HCT116 (cell line): ENCODE measurements around the gene RNF207. TPM values are rescaled to one million over a fixed set of nuclear protein-coding genes. Genes with fewer than 3 reads are reported as not detected.

Experiments used
- ATAC-seq: fragments of 200-7000 bp; cut with Tn5 transposase; 2 replicates; pipeline ENCODE4 v1.9.1; 2020; ENCODE audit warnings: mild to moderate bottlenecking, moderate library complexity
- BruUV-seq: library from RNA; stranded (reverse); fragments of 400-500 nt; replicated peaks from 2 replicates; lab custom pipeline; 2021; lab: Mats Ljungman, UMichigan
- CTCF ChIA-PET: fragments of 300-600 bp; sonication (Branson Sonifier 250); formaldehyde crosslinking; loops from one replicate; lab custom pipeline; 2021; ENCODE audit warnings: antibody characterized with exemption; lab: Charles Lee
- POLR2A ChIA-PET: fragments of 300-600, 350-600 bp; sonication (Branson Sonifier 250); formaldehyde crosslinking; loops from one replicate; lab custom pipeline; 2021; ENCODE audit warnings: antibody characterized with exemption; lab: Charles Lee
- RAD21 ChIA-PET, 2 experiments: fragments of 300-600 bp; sonication (Branson Sonifier 250); formaldehyde crosslinking; loops; one replicate each; lab custom pipeline; 2023; ENCODE audit warnings: low total read pairs in 2 of 2; ENCODE audit not compliant: uncharacterized antibody in 2 of 2, unreplicated experiment in 2 of 2, low non-redundant PET in 1 of 2; lab: Charles Lee
- DNase-seq: peaks from one replicate; pipeline ENCODE4 v3.0.0-alpha.2; 2010; ENCODE audit warnings: low read depth, low spot score
- H2AFZ ChIP-seq: fragments of 200-600 bp; shearing (Covaris generic), sonication (generic); 2 replicates; pipeline ENCODE4 v1.6.1; 2017; ENCODE audit warnings: low read depth, mixed run types, mixed read lengths, antibody characterized with exemption, low read length; ENCODE audit not compliant: poor library complexity, severe bottlenecking
- H3K27ac ChIP-seq: 2 replicates; pipeline ENCODE4 v1.5.1; 2012; ENCODE audit warnings: low read depth, low read length
- H3K27me3 ChIP-seq: fragments of 200-600 bp; sonication (generic); 2 replicates; pipeline ENCODE4 v1.6.1; 2016; ENCODE audit warnings: mixed run types, low read length, mixed read lengths; ENCODE audit not compliant: insufficient read depth
- H3K36me3 ChIP-seq, 2 experiments: fragments of 200-500 bp in 1 of 2; fragments of 200-600 bp in 1 of 2; sonication (Bioruptor generic) in 1 of 2; sonication (generic) in 1 of 2; 2 replicates each; pipeline versions ENCODE4 v1.5.1 to v1.6.1; 2014 to 2016; ENCODE audit warnings: low read length in 2 of 2, inconsistent platforms in 1 of 2, mixed read lengths in 1 of 2, mixed run types in 1 of 2; ENCODE audit not compliant: insufficient read depth in 2 of 2, control insufficient read depth in 1 of 2
- H3K4me1 ChIP-seq, 2 experiments: fragments of 200-600 bp in 1 of 2; sonication (generic) in 1 of 2; 2 replicates each; pipeline versions ENCODE4 v1.5.1 to v1.6.1; 2012 to 2017; ENCODE audit warnings: low read length in 2 of 2, inconsistent platforms in 1 of 2, mild to moderate bottlenecking in 1 of 2, mixed read lengths in 1 of 2, mixed run types in 1 of 2, moderate library complexity in 1 of 2; ENCODE audit not compliant: insufficient read depth in 2 of 2, control insufficient read depth in 1 of 2
- H3K4me2 ChIP-seq: fragments of 200-600 bp; sonication (generic); 2 replicates; pipeline ENCODE4 v1.6.1; 2017; ENCODE audit warnings: mixed run types, low read length, mixed read lengths
- H3K4me3 ChIP-seq, 2 experiments: fragments of 200-600 bp in 1 of 2; sonication (generic) in 1 of 2; replicated peaks in 1 of 2; 2 replicates each; pipeline ENCODE4 v1.5.1; 2011 to 2016; ENCODE audit warnings: low read length in 2 of 2, control low read depth in 1 of 2, low read depth in 1 of 2, mild to moderate bottlenecking in 1 of 2, mixed read lengths in 1 of 2, mixed run types in 1 of 2
- H3K79me2 ChIP-seq: fragments of 200-600 bp; sonication (generic); 2 replicates; pipeline ENCODE4 v1.6.1; 2017; ENCODE audit warnings: mild to moderate bottlenecking, mixed run types, low read length, moderate library complexity, mixed read lengths; ENCODE audit not compliant: insufficient read depth
- H3K9ac ChIP-seq: fragments of 200-600 bp; sonication (generic); 2 replicates; pipeline ENCODE4 v1.6.1; 2016; ENCODE audit warnings: low read length, mixed read lengths
- H3K9me2 ChIP-seq: fragments of 200-600 bp; sonication (generic), shearing (Covaris generic); 2 replicates; pipeline ENCODE4 v1.6.1; 2017; ENCODE audit warnings: mixed run types, mild to moderate bottlenecking, moderate library complexity; ENCODE audit not compliant: insufficient read depth
- H3K9me3 ChIP-seq, 2 experiments: fragments of 200-500 bp in 1 of 2; fragments of 200-600 bp in 1 of 2; sonication (Bioruptor generic) in 1 of 2; sonication (generic) in 1 of 2; 2 replicates each; pipeline ENCODE4 v1.6.1; 2014 to 2017; ENCODE audit warnings: low read length in 2 of 2, mixed read lengths in 2 of 2, inconsistent platforms in 1 of 2, low read depth in 1 of 2, mild to moderate bottlenecking in 1 of 2, mixed run types in 1 of 2, moderate library complexity in 1 of 2; ENCODE audit not compliant: control insufficient read depth in 1 of 2, insufficient read depth in 1 of 2
- H4K20me1 ChIP-seq: fragments of 200-600 bp; sonication (generic), shearing (Covaris generic); 2 replicates; pipeline ENCODE4 v1.6.1; 2017; ENCODE audit warnings: mixed run types, mild to moderate bottlenecking, moderate library complexity; ENCODE audit not compliant: insufficient read depth
- ATF3 ChIP-seq: IDR thresholded peaks from 2 replicates; pipeline ENCODE4 v1.6.1; 2012
- EGR1 ChIP-seq: IDR thresholded peaks from 2 replicates; pipeline ENCODE4 v1.6.1; 2012; ENCODE audit warnings: low read depth
- EZH2 ChIP-seq: fragments of 200-600 bp; sonication (generic); IDR thresholded peaks from 2 replicates; pipeline ENCODE4 v1.6.1; 2017; ENCODE audit warnings: antibody characterized with exemption, mixed run types
- EZH2phosphoT487 ChIP-seq: fragments of 200-600 bp; IDR thresholded peaks from 2 replicates; pipeline ENCODE4 v1.6.1; 2018; ENCODE audit warnings: antibody characterized with exemption, borderline replicate concordance
- FOSL1 ChIP-seq: IDR thresholded peaks from 2 replicates; pipeline ENCODE4 v1.6.1; 2012; ENCODE audit warnings: low read depth
- MAX ChIP-seq: IDR thresholded peaks from 2 replicates; pipeline ENCODE4 v1.6.1; 2012
- POLR2A ChIP-seq: IDR thresholded peaks from 2 replicates; pipeline ENCODE4 v1.7.0; 2011; ENCODE audit warnings: borderline replicate concordance; ENCODE audit not compliant: insufficient read depth, insufficient read length; ENCODE audit errors: extremely low read depth
- POLR2AphosphoS5 ChIP-seq: IDR thresholded peaks from 2 replicates; pipeline ENCODE4 v1.6.1; 2011; ENCODE audit warnings: mild to moderate bottlenecking, low read depth, low read length, moderate library complexity
- RAD21 ChIP-seq: IDR thresholded peaks from 2 replicates; pipeline ENCODE4 v1.6.1; 2012; ENCODE audit warnings: low read depth, mild to moderate bottlenecking
- REST ChIP-seq: IDR thresholded peaks from 2 replicates; pipeline ENCODE4 v1.6.1; 2012; ENCODE audit warnings: low read depth
- SP1 ChIP-seq: IDR thresholded peaks from 2 replicates; pipeline ENCODE4 v1.6.1; 2012; ENCODE audit warnings: low read depth
- SRF ChIP-seq: IDR thresholded peaks from 2 replicates; pipeline ENCODE4 v1.6.1; 2012; ENCODE audit warnings: low read depth
- ZNF274 ChIP-seq: fragments of 200-500 bp; sonication (Bioruptor generic); IDR thresholded peaks from 2 replicates; pipeline ENCODE4 v1.6.1; 2014; ENCODE audit warnings: mild to moderate bottlenecking, low read depth, low read length, inconsistent platforms
- intact Hi-C: fragments of 100-400 bp; cut with micrococcal nuclease; formaldehyde crosslinking; loops from 2 replicates; pipeline ENCODE4 v1.10.0; 2022
- total RNA-seq: library from RNA; stranded (reverse); gene quantifications from one replicate; pipeline ENCODE4 v1.2.1, GENCODE V29; 2021; ENCODE audit not compliant: unreplicated experiment
- TF ChIP-seq, protein P1 (sequence below), 3 experiments: fragments of 200-600 bp in 1 of 3; sonication (generic) in 1 of 3; IDR thresholded peaks in 2 of 3; conservative IDR thresholded peaks in 1 of 3; 2 replicates each; pipeline ENCODE4 v1.5.1; 2012 to 2017; ENCODE audit warnings: low read depth in 2 of 3, low read length in 2 of 3, antibody characterized with exemption in 1 of 3, borderline replicate concordance in 1 of 3, control low read depth in 1 of 3, mild to moderate bottlenecking in 1 of 3, mixed read lengths in 1 of 3, mixed run types in 1 of 3, moderate library complexity in 1 of 3; ENCODE audit not compliant: insufficient read depth in 1 of 3

Gene RNF207
- total RNA-seq, 1 experiment from 2014 or later: 61.2 TPM

DNA sequence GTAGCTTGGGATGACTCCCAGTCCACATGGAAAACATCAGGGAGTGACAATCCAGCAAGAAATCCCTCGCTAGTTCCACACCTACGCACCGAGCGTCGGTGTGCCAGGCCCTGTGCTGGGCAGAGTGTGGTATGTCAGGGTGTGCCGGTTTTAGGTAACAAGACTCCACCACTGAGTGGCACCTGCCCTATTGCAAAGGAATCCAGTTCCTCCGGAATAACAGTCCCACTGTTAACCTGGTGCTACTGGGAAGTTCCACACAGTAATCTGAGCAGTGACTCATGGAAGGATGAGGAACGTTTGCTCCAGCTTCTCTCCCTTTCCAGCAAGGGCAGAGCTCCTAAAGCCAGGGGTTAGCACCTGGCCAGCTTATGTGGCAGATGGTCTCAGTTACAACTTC, 14.3 kb downstream of the RNF207 start (continued):
- TF ChIP-seq ATF3 (no peak), MAX (peak; percentile 95), POLR2A (no peak), SP1 (peak; percentile 100), EGR1 (peak; percentile 96), EZH2 (no peak), POLR2AphosphoS5 (peak; percentile 88), FOSL1 (peak; percentile 88), SRF (0 out of 2 replicates have a peak, but pooled peaks have one; percentile 18), RAD21 (peak; percentile 46; the same call in 1 of the 2 replicates)

- intact Hi-C loops: no loop called here
- no peak for DNase-seq
- peaks cover 37% of the 10 kb centered on the region for H3K79me2 ChIP-seq
- H4K20me1 ChIP-seq: no peaks in the 10 kb centered on the region; the same call in 1 of the 2 replicates
- H3K9me3 ChIP-seq: no peaks in the 10 kb centered on the region
- no peaks in the 10 kb centered on the region for H3K9me2 ChIP-seq
- peaks cover 76 to 85% of the 10 kb centered on the region in 2 experiments for H3K4me1 ChIP-seq
- H3K27ac ChIP-seq: peak overlapping the region; percentile 89
- POLR2A ChIA-PET: interaction anchor here (1.2 to 1.6 kb wide), 5 partner anchors 10 to 17 kb away, joined by 3 to 11 read pairs (median 4); partner anchors contain the start of gene RNF207
- no peaks in the 10 kb centered on the region for H3K27me3 ChIP-seq
- TF ChIP-seq SRF (no peak), EZH2phosphoT487 (no peak), FOSL1 (no peak), RAD21 (no peak), ATF3 (no peak), REST (no peak), ZNF274 (no peak)
- TF ChIP-seq, protein P1, sequence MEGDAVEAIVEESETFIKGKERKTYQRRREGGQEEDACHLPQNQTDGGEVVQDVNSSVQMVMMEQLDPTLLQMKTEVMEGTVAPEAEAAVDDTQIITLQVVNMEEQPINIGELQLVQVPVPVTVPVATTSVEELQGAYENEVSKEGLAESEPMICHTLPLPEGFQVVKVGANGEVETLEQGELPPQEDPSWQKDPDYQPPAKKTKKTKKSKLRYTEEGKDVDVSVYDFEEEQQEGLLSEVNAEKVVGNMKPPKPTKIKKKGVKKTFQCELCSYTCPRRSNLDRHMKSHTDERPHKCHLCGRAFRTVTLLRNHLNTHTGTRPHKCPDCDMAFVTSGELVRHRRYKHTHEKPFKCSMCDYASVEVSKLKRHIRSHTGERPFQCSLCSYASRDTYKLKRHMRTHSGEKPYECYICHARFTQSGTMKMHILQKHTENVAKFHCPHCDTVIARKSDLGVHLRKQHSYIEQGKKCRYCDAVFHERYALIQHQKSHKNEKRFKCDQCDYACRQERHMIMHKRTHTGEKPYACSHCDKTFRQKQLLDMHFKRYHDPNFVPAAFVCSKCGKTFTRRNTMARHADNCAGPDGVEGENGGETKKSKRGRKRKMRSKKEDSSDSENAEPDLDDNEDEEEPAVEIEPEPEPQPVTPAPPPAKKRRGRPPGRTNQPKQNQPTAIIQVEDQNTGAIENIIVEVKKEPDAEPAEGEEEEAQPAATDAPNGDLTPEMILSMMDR (IDR thresholded peaks at IDR 0.05 in 2 of 3, conservative IDR thresholded peaks at IDR 0.05 in 1 of 3; ENCODE audit: borderline replicate concordance in 1 of 3, insufficient read depth in 1 of 3, low read depth in 2 of 3, low read length in 2 of 3): no peak
- TF ChIP-seq, all 23 proteins: peak for 0
- CTCF ChIA-PET: interaction anchor here (0.8 to 6.5 kb wide), 2 partner anchors 16 to 17 kb away, joined by 3 to 44 read pairs; partner anchors contain the start of gene RNF207
- no peak for ATAC-seq
- no TSS peak for BruUV-seq
- H2AFZ ChIP-seq: no peak overlapping the region
- H3K4me2 ChIP-seq: peak overlapping the region; percentile 80
- RAD21 ChIA-PET: no interaction called here
- H3K4me3 ChIP-seq: no peak overlapping the region
- peaks cover 4 to 34% of the 10 kb centered on the region in 2 experiments; a peak in 2 of 4 replicates for H3K36me3 ChIP-seq
- H3K9ac ChIP-seq: peak overlapping the region; percentile 67
Observed at GRCh38 chr1:6221210-6221784, 15.4 kb downstream of the RNF207 start.
